ENCODE data around the gene C16orf96. TPM values are rescaled to one million over a fixed set of nuclear protein-coding genes. Genes with fewer than 3 reads are reported as not detected.

C16orf96 gene
- polyA plus RNA-seq, 3 donors, result 0.16 to 0.27 (median 0.24) TPM

DNA sequence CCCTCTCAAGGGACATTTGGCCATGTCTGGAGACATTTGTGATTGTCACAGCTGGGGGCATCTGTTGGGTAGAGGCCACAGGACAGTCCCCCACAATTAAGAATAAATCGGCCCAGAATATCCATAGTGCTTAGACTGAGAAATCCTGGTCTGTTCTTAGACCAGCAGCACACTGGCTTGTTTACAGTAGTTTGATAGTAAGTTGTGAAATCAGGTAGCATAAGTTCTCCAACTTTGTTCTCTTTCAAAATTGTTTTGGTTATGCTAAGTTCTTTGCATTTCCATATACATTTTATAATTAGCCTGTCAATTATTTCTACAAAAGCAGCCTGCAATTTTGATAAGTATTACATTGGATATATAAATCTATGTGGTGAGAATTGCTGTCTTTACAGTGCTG is 75.3 kb downstream of the C16orf96 start:
- DNase-seq (ENCODE audit: extremely low read depth in 1 of 11, low read depth in 9 of 11, low spot score in 4 of 11), result no peak

DNA sequence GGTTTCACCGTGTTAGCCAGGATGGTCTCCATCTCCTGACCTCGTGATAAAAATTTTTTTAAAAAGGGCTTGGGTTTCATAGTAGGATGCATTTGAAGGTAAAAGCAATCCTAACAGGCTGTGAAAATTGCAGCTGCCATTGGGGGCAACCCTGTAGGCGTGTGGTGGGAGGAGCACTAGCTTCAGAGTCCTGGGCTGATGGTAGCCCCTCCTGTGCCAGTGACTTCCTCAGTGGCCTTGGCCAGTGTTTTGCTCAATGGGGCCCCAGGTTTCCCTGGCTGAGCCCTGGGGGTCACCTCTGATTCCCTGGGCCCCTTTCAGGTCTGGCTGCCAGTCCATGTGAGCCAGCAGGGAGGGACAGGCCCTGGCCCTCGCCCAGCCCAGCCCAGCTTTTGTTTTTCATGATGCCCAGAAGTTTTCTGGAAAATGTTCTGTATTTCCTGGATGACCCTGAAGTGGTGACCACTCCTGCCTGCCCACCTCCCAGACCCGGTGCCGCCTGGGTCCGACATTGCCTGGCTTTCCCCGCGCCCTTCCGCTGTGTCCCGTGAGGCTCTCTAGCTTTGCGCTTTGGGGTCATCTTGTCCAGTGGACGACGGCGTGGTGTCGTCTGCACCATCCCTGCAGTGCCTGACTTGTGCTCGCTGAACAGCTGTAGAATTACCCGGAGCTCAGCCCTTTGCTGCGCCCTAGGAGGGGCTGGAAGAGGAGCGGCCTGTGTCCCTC is 77.9 kb downstream of the C16orf96 start:
- DNase-seq (ENCODE audit: extremely low read depth in 1 of 11, low read depth in 9 of 11, low spot score in 4 of 11), result no peak

DNA sequence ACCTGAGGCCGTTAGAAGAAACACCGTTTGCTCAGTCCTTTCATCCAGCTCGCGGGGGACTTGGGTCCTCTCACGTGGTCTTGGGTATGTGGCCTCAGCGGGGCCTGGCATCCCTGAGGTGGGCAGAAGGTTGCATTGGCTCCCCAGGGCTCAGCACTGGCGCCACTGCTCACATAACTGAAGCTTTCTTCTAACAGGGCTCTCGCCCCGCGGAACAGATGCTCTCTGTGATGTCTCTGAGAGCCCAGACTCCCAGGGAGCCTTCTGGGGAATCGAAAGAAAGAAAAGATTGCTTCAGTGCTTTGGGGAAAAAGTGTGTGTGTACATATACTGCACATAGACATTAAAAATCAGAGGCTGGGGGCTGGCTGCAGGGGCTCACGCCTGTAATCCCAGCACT is 78.6 kb downstream of the C16orf96 start:
- DNase-seq (ENCODE audit: extremely low read depth in 1 of 11, low read depth in 9 of 11, low spot score in 4 of 11), result no peak

DNA sequence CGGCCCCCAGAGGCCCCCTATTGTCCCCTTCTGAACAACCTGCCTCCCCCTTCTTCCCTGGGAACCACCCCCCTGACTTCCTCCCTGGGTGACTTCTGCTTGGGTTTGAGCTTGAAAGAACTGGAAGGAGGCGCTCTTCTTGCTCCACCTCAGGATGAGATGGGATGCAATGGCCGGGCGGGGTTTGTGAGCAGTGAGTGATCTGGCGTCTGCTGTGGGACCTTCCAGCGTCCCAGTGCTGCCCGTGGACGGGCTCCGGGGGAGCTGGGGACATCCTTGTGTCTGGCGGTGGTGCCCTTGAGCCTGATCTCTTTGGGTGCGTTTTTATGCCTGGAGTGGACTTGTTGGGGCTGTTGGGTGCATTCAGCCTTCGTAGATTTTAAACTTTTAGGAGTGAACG is 80.1 kb downstream of the C16orf96 start:
- DNase-seq (ENCODE audit: extremely low read depth in 1 of 11, low read depth in 9 of 11, low spot score in 4 of 11), result no peak

DNA sequence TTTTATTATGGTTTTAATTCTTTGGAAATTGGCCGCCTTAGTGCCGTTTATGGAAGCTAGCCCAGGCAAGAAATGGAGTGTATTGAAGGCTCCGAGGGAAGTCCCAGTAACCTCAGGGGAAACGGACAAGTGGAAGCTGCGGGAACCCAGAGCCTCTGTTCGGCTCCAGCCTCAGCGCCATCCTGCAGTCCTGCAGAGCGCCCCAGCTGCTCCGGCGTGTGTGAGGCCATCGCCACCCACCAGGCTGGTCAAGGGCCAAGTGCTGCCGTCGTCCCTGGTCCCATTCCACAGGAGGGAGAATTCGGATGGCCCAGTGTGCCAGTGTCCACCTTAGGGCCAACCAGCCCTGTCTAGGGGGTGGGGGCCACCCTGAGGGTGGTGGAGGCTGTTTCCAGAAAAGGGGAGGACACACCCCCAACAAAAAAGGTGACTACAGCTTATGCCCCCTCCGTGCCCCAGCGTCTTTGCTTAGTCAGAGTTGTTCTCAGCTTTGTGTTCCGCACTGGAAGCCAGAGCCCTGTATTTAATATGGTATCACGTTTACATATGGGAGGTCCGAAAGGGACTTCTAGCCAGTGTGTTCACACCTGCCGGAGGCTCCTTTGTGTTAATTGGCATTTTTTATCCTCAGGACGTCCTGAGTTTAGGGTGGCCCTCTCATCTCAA is 81.5 kb downstream of the C16orf96 start:
- no peak for DNase-seq (ENCODE audit: extremely low read depth in 1 of 11, low read depth in 9 of 11, low spot score in 4 of 11)

DNA sequence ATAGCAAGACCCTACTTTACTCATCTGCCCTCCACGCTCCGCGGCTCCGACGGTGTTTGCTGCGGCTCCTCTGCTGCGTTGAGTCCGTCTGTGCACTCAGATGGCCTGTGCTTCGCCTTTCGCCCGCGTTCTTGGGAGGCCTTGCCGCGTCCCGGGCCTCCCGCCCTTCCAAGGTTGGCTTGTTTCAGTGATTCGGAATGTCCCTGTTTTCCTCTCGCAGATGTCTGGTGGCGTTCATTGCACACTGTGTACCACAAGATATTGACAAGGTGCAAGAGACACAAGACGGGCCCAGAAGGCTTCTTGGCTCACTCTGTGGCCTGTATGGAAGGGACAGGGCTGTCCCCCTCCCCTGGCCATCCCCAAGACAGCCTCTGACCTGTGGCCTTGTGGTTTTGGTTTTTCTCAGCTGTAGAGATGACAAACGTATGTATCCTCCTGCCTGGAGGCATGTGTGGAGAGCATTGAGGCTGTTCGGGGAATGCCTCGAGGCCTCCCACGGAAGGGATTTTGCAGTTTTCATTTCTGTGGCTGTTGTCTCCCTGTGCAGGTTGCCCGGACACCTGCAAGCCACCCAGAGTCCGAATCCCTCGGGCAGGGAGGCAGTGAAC is 83.9 kb downstream of the C16orf96 start:
- no peak for DNase-seq (ENCODE audit: extremely low read depth in 1 of 11, low read depth in 9 of 11, low spot score in 4 of 11)

DNA sequence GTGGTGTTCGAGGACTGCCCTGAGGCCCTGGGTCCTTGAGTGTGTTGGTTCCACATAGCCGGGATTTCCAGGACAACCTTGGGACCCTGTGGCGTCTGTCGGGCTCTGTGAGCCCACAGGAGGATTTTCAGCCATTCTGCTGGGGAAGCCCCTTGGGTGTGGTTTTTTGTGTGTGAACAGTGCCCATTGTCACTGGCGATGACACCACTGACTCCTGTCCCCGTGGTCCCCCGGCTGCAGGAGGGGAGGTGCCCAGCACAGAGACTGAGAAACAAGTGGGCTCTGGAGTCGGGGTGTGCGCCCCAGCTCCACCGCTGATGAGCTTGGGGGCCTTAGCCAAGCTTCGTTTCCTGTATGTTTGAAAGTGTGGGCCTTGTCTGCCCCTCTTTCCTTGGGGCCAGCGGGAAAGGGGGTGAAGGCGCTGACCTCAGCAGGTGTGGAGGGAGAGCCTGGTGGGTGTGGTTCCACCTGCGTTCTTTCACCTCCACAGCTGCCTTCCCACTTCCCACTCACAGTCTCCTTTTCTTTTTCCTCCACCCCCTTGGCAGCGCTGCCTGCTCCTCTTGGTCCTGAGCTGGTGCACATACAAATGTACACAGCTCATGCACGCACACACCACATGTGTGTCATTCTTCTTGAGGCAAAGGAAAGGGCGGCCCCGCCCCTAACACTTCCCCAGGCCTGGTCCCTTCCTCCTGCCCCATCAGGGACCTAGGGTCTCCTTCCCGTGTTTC is 84.6 kb downstream of the C16orf96 start:
- no peak for DNase-seq (ENCODE audit: extremely low read depth in 1 of 11, low read depth in 9 of 11, low spot score in 4 of 11)

DNA sequence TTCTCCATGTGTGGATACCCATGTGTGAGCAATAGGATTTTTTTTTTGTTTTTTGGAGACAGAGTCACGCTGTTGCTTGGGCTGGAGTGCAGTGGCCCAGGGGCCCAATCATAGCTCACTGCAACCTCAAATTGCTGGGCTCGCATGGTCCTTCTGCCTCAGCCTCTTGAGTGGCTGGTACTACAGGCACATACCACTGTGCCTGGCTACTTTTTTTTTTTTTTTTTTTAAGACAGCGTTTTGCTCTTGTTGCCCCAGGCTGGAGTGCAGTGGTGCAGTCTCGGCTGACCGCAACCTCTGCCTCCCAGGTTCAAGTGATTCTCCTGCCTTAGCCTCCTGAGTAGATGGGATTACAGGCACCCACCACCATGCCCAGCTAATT is 85.2 kb downstream of the C16orf96 start:
- no peak for DNase-seq (ENCODE audit: extremely low read depth in 1 of 11, low read depth in 9 of 11, low spot score in 4 of 11)

DNA sequence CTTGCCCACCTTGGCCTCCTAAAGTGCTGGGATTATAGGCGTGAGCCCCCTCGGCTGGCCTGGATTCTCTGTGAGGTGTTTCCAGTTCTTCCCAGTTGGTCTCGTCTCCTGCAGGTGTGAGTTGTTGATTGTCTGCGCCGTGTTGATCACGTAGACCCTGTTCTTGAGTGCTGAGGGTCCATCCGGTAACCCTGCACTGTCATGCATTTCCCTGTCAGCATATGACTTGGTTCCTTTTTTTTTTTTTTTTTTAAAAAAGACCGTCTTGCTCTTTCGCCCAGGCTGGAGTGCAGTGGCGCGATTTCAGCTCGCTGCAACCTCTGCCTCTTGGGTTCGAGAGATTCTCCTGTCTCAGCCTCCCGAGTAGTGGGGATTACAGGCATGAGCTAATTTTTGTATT is 85.8 kb downstream of the C16orf96 start:
- DNase-seq (ENCODE audit: extremely low read depth in 1 of 11, low read depth in 9 of 11, low spot score in 4 of 11), result no peak

DNA sequence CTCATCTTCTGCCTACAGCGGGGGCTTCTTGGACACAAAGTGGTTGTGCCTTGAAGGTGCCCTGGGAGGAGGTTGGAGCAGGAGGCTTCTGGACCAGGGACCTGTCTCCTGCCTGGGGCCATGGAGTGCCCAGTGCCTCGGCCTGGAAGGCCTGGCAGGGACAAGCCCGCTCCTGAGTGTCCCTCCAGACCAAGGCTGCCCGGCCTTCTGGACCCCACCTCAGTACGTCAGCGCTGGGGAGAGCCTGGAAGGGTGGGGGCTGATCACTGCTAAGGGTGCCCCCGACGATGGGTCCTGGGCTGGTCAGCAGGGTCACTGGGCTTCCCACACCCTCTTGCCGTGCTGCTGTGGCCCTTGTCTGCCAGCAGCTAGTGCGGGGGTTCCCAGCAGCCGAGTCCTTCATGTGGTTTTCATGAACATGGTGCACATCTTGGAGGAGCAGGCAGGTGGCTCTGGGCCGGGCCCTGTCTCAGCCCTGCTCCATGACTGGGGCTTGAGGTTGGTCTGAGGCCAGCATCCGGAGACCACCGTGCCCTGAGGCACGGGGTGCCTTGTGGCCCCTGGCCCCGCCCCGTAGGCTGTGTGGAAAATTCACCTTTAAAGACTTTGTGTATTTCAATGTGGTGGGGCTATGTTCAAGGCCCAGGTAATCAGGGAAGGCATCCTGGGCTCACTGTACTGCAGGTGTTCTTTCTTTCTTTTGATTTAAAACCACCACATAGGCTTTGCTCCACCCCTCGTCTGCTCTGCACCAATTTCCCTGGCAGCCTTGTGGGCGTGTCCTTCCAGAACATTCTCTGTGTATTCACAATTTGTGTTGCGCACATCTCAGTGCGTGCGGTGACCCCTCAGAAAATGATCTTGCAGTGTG is 90.9 kb downstream of the C16orf96 start:
- DNase-seq (ENCODE audit: extremely low read depth in 1 of 11, low read depth in 9 of 11, low spot score in 4 of 11), result no peak

DNA sequence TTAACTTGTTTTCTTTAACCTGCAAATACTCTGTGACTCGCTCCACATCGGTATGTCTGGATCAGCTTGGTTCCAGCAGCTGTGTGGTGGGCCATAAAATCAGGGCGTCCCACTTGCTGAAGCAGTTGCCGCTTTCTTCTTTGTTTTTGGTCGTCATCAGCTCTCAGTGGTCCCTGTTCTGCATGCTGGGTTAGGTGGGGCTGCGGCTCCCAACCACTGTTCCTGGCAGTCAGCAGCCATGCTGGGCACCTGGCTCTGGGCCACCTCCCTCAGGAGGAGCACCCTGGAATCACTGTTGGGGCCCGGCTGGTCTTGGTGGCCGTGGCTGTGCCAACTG is 91.5 kb downstream of the C16orf96 start:
- DNase-seq (ENCODE audit: extremely low read depth in 1 of 11, low read depth in 9 of 11, low spot score in 4 of 11), result no peak

DNA sequence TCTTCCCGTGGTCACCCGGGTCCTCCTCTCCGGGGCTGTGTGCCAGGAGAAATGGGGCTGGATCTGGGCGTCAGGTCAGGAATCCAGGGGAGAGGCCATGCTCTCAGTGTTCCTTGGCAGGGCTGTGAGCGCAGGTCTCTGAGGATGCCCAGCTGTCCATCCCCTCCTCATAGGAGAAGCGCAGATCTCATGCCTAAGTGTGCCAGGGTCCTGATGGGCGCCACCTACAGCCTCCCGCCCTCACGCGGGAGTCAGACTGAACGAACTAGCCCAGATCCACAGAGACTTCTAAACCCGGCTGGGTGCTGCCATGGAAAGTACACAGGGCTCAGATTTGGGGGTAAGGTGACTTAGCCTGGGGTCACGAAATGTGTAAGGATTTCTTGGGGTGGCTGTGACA is 92.8 kb downstream of the C16orf96 start:
- no peak for DNase-seq (ENCODE audit: extremely low read depth in 1 of 11, low read depth in 9 of 11, low spot score in 4 of 11)

DNA sequence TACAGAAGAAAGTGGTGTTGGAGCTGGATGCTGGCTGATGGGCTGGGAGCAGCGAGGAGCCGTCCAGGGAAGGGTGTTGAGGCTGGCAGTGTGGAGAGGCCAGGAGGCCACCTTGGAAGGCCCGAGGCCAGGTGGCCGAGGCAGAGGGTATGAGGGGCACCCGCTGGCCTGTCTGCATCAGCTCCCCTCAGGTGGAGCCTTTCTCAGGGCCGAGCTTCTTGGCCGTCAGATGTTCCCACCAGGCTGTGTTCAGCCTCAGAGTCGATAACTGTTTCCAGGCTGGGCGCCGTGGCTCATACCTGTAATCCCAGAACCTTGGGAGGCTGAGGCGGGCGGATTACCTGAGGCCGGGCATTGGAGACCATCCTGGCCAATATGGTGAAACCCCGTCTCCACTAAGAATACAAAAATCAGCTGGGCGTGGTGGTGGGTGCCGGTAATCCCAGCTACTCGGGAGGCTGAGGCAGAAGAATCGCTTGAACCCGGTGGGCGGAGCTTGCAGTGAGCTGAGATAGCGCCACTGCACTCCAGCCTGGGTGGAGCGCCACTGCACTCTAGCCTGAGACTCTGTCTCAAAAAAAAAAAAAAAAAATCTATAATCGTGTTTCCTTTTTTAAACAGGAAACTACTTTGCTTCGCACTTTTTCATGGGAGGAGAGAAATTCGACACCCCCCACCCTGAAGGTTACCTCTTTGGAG is 93.8 kb downstream of the C16orf96 start:
- DNase-seq (ENCODE audit: extremely low read depth in 1 of 11, low read depth in 9 of 11, low spot score in 4 of 11), result no peak

Other genes starting within 250 kb of the C16orf96 start
- gene GLIS2, start 240.3 kb upstream of the C16orf96 start, polyA plus RNA-seq (ENCODE audit: insufficient read length in 3 of 3), result 10 to 100 TPM; 29.1 to 51.0 (median 46.0) TPM
- 10 to 100 TPM; 17.0 to 35.2 (median 27.2) TPM for gene PAM16, start 205.0 kb upstream of the C16orf96 start, polyA plus RNA-seq (ENCODE audit: insufficient read length in 3 of 3)
- gene VASN, start 184.5 kb upstream of the C16orf96 start, polyA plus RNA-seq (ENCODE audit: insufficient read length in 3 of 3), result 10 to 100 TPM; 30.0 to 64.1 (median 57.5) TPM
- 10 to 100 TPM; 14.7 to 26.7 (median 21.5) TPM for gene CORO7, start 139.7 kb upstream of the C16orf96 start, polyA plus RNA-seq (ENCODE audit: insufficient read length in 3 of 3)
- 10 to 100 TPM; 38.4 to 47.0 (median 40.4) TPM for gene DNAJA3, start 130.5 kb upstream of the C16orf96 start, polyA plus RNA-seq (ENCODE audit: insufficient read length in 3 of 3)
- 10 to 100 TPM; 32.3 to 54.2 (median 43.5) TPM for gene NMRAL1, start 81.7 kb upstream of the C16orf96 start, polyA plus RNA-seq (ENCODE audit: insufficient read length in 3 of 3)
- 10 to 100 TPM; 42.0 to 50.8 (median 42.4) TPM for gene HMOX2, start 79.9 kb upstream of the C16orf96 start, polyA plus RNA-seq (ENCODE audit: insufficient read length in 3 of 3)
- 10 to 100 TPM; 27.9 to 33.2 (median 31.3) TPM for gene CDIP1, start 17.6 kb upstream of the C16orf96 start, polyA plus RNA-seq (ENCODE audit: insufficient read length in 3 of 3)
- 10 to 100 TPM; 11.6 to 31.8 (median 23.5) TPM for gene UBALD1, start 58.5 kb downstream of the C16orf96 start, polyA plus RNA-seq (ENCODE audit: insufficient read length in 3 of 3)
- gene MGRN1, start 68.5 kb downstream of the C16orf96 start, polyA plus RNA-seq (ENCODE audit: insufficient read length in 3 of 3), result 10 to 100 TPM; 42.5 to 68.9 (median 51.9) TPM
- 10 to 100 TPM; 33.9 to 53.0 (median 43.9) TPM for gene NUDT16L1, start 137.2 kb downstream of the C16orf96 start, polyA plus RNA-seq (ENCODE audit: insufficient read length in 3 of 3)
- 10 to 100 TPM; 22.5 to 34.3 (median 23.0) TPM for gene ANKS3, start 177.9 kb downstream of the C16orf96 start, polyA plus RNA-seq (ENCODE audit: insufficient read length in 3 of 3)
- 1 to 10 TPM; 1.8 to 3.1 (median 2.1) TPM for gene DNAAF8, start 178.2 kb downstream of the C16orf96 start, polyA plus RNA-seq (ENCODE audit: insufficient read length in 3 of 3)
- gene ZNF500, start 210.8 kb downstream of the C16orf96 start, polyA plus RNA-seq (ENCODE audit: insufficient read length in 3 of 3), result 10 to 100 TPM; 12.7 to 20.5 (median 18.5) TPM
- 1 to 10 TPM in 1 of 3 donors, under 1 TPM in 1, not detected in 1; 0.32 to 6.1 TPM for gene SEPTIN12, start 232.0 kb downstream of the C16orf96 start, polyA plus RNA-seq (ENCODE audit: insufficient read length in 3 of 3)
- gene SMIM22, start 239.0 kb downstream of the C16orf96 start, polyA plus RNA-seq (ENCODE audit: insufficient read length in 3 of 3), result 10 to 100 TPM in 1 of 3 donors, 1 to 10 TPM in 2; 3.6 to 13.3 (median 9.0) TPM
- gene ROGDI, start 246.3 kb downstream of the C16orf96 start, polyA plus RNA-seq (ENCODE audit: insufficient read length in 3 of 3), result 10 to 100 TPM; 12.9 to 42.4 (median 41.0) TPM